Neural cell (in vitro differentiated cells): ENCODE measurements around the gene ME3.

Source experiments
- EP300 ChIP-seq: fragments of 450-650 bp; conservative IDR thresholded peaks from 2 replicates; pipeline ENCODE4 v1.6.1; 2014; ENCODE audit warnings: antibody characterized with exemption, mild to moderate bottlenecking, moderate library complexity; ENCODE audit not compliant: poor library complexity, severe bottlenecking
- EZH2 ChIP-seq: fragments of 200-600, 300-800 bp; shearing (Covaris generic), sonication (generic); IDR thresholded peaks from 2 replicates; pipeline ENCODE4 v1.6.1; 2014; ENCODE audit warnings: antibody characterized with exemption, low read length, borderline replicate concordance, mild to moderate bottlenecking; ENCODE audit not compliant: insufficient read depth, poor library complexity, severe bottlenecking
- POLR2AphosphoS5 ChIP-seq: IDR thresholded peaks from 2 replicates; pipeline ENCODE4 v1.6.1; 2012
- TAF1 ChIP-seq: IDR thresholded peaks from 2 replicates; pipeline ENCODE4 v1.6.1; 2012; ENCODE audit warnings: low read depth
- TF ChIP-seq, protein P1 (sequence below): IDR thresholded peaks from 2 replicates; pipeline ENCODE4 v1.6.1; 2012; ENCODE audit warnings: borderline replicate concordance
- TF ChIP-seq, protein P2 (sequence below): fragments of 450-650 bp; IDR thresholded peaks from 2 replicates; pipeline ENCODE4 v1.5.1; 2014; ENCODE audit warnings: antibody characterized with exemption, mild to moderate bottlenecking, moderate library complexity; ENCODE audit not compliant: poor library complexity, severe bottlenecking

- TF ChIP-seq, protein P1, sequence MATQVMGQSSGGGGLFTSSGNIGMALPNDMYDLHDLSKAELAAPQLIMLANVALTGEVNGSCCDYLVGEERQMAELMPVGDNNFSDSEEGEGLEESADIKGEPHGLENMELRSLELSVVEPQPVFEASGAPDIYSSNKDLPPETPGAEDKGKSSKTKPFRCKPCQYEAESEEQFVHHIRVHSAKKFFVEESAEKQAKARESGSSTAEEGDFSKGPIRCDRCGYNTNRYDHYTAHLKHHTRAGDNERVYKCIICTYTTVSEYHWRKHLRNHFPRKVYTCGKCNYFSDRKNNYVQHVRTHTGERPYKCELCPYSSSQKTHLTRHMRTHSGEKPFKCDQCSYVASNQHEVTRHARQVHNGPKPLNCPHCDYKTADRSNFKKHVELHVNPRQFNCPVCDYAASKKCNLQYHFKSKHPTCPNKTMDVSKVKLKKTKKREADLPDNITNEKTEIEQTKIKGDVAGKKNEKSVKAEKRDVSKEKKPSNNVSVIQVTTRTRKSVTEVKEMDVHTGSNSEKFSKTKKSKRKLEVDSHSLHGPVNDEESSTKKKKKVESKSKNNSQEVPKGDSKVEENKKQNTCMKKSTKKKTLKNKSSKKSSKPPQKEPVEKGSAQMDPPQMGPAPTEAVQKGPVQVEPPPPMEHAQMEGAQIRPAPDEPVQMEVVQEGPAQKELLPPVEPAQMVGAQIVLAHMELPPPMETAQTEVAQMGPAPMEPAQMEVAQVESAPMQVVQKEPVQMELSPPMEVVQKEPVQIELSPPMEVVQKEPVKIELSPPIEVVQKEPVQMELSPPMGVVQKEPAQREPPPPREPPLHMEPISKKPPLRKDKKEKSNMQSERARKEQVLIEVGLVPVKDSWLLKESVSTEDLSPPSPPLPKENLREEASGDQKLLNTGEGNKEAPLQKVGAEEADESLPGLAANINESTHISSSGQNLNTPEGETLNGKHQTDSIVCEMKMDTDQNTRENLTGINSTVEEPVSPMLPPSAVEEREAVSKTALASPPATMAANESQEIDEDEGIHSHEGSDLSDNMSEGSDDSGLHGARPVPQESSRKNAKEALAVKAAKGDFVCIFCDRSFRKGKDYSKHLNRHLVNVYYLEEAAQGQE = no peak
- TF ChIP-seq, protein P2, sequence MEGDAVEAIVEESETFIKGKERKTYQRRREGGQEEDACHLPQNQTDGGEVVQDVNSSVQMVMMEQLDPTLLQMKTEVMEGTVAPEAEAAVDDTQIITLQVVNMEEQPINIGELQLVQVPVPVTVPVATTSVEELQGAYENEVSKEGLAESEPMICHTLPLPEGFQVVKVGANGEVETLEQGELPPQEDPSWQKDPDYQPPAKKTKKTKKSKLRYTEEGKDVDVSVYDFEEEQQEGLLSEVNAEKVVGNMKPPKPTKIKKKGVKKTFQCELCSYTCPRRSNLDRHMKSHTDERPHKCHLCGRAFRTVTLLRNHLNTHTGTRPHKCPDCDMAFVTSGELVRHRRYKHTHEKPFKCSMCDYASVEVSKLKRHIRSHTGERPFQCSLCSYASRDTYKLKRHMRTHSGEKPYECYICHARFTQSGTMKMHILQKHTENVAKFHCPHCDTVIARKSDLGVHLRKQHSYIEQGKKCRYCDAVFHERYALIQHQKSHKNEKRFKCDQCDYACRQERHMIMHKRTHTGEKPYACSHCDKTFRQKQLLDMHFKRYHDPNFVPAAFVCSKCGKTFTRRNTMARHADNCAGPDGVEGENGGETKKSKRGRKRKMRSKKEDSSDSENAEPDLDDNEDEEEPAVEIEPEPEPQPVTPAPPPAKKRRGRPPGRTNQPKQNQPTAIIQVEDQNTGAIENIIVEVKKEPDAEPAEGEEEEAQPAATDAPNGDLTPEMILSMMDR = no peak
- no peak for TF ChIP-seq POLR2AphosphoS5
- TF ChIP-seq EP300 = no peak
- TF ChIP-seq TAF1 = no peak
- no peak for TF ChIP-seq EZH2
Observed at GRCh38 chr11:86523738-86524619, 148.4 kb downstream of the ME3 start.
